CMK (cell line): ENCODE measurements around the gene KMT2A.

Source experiments
- DNase-seq: peaks from one replicate; pipeline ENCODE4 v3.0.0-alpha.2; 2010; ENCODE audit warnings: low read depth

Gene KMT2A

DNA sequence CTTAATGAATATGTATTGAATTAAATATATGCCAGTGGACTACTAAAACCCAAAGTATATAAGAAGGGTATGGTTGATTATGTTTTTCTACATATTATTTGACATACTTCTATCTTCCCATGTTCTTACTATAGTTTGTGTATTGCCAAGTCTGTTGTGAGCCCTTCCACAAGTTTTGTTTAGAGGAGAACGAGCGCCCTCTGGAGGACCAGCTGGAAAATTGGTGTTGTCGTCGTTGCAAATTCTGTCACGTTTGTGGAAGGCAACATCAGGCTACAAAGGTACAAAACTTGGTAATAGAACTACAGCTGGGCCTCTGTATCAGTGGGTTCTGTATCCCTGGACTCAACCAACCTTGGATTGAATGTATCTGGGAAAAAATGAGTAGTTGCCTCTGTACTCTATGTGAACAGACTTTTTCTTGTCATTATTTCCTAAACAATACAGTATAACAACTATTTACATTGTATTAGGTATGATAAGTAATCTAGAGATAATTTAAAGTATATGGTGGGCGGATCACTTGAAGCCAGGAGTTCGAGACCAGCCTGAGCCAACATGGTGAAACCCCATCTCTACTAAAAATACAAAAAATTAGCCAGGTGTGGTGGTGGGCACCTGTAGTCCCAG is 52.3 kb downstream of the KMT2A start:
- DNase-seq = peak; percentile 54

DNA sequence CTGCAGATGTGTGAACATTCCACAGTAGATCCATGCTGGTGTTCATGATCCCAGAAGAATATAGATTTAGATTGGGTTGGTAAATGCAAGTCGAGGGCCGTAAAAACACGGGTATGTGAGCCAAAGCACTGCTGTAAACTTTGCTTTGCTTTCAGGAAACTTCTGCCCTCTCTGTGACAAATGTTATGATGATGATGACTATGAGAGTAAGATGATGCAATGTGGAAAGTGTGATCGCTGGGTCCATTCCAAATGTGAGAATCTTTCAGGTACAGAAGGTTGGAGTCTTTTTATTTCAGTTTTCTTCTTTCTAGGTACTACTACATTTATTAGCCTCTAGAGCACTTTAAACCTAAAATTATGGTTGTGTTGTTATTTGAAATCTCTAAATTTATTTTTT is 54.7 kb downstream of the KMT2A start:
- no peak for DNase-seq

DNA sequence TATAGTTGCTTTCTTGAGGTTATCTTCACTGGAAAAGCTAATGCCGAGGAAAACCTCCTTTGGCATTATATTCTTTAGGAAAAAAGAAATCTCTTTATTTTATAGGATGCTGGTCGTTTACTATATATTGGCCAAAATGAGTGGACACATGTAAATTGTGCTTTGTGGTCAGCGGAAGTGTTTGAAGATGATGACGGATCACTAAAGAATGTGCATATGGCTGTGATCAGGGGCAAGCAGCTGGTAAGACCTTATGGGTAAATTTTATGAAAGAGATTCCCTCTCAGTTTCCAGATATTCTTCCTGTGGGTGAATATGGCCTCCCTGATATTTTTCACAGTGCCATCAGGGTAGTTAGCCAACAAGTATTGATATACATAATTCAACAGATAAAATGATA is 61.5 kb downstream of the KMT2A start:
- DNase-seq = no peak

DNA sequence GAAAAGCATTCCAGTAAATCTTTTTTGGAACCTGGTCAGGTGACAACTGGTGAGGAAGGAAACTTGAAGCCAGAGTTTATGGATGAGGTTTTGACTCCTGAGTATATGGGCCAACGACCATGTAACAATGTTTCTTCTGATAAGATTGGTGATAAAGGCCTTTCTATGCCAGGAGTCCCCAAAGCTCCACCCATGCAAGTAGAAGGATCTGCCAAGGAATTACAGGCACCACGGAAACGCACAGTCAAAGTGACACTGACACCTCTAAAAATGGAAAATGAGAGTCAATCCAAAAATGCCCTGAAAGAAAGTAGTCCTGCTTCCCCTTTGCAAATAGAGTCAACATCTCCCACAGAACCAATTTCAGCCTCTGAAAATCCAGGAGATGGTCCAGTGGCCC is 66.9 kb downstream of the KMT2A start:
- DNase-seq = no peak

DNA sequence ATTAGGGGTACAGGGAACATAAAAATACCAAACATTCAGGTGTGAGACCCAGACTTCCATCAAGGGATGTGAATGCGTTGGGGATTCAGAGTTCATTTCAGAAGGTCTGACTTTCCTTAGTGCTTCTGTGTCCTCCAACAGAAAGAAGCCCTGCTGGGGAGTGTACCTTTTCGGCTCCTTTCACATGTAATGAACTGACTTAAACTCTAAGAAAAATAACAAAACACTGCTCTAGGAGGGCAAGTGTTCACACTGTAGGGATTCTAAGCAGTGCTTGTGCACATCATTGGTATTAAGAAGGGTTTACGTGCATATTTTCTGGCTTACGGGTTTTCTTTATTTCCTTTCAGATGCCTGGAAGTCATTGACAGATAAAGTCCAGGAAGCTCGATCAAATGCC is 75.3 kb downstream of the KMT2A start:
- no peak for DNase-seq

DNA sequence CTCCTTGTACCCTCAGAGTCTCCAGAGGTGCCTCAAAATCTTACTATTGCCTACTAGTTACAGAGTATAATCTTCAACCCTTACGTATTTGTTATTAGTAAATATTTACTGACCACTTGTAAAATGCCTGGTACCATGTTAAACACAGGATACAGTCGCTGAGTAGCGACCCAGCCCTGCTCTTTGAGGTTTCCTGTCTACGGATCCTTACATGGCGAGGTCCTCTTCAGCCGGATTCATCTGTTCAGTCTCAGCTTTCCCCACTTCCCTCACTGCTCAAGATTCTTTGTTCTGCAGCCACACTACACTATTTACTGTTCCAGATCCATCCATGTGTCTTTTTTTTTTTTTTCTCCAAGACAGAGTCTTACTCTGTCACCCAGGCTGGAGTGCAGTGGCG is 77.8 kb downstream of the KMT2A start:
- DNase-seq = no peak

DNA sequence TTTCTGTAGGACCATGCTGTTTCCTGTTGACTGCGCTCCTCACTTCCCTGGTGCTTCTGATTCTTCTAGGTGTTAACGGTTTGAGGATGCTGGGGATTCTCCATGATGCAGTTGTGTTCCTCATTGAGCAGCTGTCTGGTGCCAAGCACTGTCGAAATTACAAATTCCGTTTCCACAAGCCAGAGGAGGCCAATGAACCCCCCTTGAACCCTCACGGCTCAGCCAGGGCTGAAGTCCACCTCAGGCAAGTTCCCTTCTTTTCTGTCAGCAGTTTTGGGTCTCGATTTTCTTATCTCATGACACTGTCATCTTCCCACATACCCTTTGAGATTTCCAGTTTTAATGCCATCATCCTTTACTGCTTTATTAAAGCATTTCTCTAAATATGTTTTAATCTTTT is 83.3 kb downstream of the KMT2A start:
- no peak for DNase-seq

DNA sequence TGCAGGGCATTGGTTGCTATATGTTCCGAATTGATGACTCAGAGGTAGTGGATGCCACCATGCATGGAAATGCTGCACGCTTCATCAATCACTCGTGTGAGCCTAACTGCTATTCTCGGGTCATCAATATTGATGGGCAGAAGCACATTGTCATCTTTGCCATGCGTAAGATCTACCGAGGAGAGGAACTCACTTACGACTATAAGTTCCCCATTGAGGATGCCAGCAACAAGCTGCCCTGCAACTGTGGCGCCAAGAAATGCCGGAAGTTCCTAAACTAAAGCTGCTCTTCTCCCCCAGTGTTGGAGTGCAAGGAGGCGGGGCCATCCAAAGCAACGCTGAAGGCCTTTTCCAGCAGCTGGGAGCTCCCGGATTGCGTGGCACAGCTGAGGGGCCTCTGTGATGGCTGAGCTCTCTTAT is 85.6 kb downstream of the KMT2A start:
- no peak for DNase-seq

DNA sequence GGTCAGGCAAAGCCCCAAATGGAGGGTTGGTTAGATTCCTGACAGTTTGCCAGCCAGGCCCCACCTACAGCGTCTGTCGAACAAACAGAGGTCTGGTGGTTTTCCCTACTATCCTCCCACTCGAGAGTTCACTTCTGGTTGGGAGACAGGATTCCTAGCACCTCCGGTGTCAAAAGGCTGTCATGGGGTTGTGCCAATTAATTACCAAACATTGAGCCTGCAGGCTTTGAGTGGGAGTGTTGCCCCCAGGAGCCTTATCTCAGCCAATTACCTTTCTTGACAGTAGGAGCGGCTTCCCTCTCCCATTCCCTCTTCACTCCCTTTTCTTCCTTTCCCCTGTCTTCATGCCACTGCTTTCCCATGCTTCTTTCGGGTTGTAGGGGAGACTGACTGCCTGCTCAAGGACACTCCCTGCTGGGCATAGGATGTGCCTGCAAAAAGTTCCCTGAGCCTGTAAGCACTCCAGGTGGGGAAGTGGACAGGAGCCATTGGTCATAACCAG is 86.3 kb downstream of the KMT2A start:
- no peak for DNase-seq

DNA sequence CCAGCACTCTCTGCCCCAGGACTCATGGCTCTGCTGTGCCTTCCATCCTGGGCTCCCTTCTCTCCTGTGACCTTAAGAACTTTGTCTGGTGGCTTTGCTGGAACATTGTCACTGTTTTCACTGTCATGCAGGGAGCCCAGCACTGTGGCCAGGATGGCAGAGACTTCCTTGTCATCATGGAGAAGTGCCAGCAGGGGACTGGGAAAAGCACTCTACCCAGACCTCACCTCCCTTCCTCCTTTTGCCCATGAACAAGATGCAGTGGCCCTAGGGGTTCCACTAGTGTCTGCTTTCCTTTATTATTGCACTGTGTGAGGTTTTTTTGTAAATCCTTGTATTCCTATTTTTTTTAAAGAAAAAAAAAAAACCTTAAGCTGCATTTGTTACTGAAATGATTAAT is 88.1 kb downstream of the KMT2A start:
- no peak for DNase-seq

DNA sequence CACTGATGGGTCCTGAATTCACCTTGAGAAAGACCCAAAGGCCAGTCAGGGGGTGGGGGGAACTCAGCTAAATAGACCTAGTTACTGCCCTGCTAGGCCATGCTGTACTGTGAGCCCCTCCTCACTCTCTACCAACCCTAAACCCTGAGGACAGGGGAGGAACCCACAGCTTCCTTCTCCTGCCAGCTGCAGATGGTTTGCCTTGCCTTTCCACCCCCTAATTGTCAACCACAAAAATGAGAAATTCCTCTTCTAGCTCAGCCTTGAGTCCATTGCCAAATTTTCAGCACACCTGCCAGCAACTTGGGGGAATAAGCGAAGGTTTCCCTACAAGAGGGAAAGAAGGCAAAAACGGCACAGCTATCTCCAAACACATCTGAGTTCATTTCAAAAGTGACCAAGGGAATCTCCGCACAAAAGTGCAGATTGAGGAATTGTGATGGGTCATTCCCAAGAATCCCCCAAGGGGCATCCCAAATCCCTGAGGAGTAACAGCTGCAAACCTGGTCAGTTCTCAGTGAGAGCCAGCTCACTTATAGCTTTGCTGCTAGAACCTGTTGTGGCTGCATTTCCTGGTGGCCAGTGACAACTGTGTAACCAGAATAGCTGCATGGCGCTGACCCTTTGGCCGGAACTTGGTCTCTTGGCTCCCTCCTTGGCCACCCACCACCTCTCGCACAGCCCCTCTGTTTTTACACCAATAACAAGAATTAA is 88.6 kb downstream of the KMT2A start:
- DNase-seq = peak; percentile 43

DNA sequence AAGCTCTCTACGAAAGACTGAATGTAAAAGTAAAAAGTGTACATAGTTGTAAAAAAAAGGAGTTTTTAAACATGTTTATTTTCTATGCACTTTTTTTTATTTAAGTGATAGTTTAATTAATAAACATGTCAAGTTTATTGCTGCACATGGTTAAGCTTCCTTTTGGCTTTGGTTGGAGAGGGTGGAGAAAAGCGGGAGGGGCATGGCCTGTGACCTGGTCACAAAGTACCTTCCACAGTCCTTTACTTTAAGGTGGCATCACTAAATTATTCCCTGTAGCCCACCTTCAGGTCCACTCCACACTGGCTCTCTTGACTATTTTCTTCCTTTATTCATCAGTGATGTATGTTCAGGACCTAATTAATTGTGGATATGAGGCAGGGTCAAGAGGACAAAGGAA is 90.4 kb downstream of the KMT2A start:
- no peak for DNase-seq

DNA sequence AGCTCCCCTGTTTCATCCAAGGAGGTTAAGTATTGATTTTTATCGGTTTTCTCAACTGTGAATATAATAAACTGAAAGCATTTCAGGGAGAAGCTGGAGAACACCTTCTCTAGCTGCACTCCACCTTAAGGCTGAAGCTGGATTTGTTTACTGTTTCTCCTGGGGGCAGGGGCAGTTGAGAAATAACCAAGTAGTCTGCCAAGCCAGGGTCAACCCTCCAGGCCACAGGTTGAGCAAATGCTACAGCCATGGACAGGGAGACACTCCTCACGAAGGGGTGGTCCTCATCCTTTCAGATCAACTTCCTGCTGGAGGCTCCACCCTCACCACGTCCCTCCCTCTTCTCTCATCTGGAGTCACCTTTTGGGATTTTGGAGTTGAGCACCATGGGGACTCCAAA is 90.8 kb downstream of the KMT2A start, which contains the start of gene TTC36:
Gene TTC36 (plus strand): TSS at position 366 of the 400 bp plus-strand sequence. CDS start 21 bp downstream, at position 387.
- DNase-seq = no peak

DNA sequence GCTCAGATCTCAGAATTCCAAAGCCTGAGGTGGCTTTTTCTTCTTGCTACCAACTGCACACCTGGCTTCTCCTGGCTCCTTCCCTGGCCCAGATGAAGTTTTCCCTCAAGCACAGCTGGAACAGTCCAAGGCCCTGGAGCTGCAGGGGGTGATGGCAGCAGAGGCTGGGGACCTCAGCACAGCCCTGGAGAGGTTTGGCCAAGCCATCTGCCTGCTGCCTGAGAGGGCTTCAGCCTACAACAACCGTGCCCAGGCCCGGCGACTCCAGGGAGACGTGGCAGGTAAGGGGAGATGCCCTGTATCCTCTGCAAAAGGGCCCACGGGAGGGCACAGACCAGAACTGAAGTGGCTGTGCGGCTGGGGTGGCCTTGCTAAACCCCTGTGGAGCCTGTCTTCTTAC is 92.2 kb downstream of the KMT2A start:
- DNase-seq = no peak

DNA sequence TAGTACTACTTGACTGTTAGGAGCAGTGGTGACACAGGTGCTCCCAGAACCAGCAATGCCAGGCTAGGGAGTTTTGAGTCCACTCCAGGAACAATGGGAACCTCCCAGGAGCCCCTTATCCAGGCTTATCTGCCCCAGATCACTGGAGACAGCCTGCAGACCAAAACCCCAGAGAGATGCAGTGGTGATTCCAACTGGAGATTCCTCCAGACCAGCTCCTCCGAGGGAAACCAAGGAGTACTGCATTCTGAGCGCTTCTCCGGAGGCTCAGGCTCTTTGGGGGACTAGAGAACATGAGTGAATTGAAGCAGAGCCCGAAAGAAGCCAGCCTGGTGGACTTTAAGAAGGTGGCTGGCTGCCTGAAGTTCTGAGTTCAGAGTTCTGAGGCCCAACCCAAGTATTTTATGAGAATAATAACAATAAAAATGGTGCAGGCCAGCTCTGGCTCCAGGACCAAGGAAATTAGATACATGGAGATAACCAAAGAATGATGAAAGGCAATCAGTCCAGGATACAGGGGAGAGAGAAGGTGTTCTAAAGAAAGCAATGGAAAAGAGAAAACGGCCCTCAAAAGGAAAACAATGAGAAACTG is 93.4 kb downstream of the KMT2A start:
- no peak for DNase-seq

DNA sequence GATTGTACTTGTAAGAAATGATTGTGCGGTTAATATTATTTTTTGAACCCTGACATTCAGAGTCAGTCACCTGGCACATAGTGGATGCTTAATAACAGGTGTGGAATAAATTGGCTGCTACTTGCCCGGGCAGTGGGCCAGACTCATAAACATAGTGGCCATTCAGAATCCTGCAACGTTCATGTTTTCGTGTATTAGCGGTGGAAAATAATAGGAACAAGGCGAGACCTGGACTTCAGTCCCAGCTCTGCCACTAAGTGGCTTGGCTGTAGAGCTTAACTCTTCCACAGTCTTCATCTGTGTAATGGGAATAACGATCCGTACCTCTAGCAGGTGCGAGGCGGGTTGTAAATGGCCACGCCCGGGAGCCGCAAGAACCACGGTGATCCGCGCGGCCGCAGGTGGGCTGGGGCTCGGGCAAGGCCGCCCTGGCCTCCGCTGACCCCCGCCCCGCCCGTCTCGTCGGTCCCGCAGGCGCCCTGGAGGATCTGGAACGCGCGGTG is 93.9 kb downstream of the KMT2A start:
- no peak for DNase-seq

DNA sequence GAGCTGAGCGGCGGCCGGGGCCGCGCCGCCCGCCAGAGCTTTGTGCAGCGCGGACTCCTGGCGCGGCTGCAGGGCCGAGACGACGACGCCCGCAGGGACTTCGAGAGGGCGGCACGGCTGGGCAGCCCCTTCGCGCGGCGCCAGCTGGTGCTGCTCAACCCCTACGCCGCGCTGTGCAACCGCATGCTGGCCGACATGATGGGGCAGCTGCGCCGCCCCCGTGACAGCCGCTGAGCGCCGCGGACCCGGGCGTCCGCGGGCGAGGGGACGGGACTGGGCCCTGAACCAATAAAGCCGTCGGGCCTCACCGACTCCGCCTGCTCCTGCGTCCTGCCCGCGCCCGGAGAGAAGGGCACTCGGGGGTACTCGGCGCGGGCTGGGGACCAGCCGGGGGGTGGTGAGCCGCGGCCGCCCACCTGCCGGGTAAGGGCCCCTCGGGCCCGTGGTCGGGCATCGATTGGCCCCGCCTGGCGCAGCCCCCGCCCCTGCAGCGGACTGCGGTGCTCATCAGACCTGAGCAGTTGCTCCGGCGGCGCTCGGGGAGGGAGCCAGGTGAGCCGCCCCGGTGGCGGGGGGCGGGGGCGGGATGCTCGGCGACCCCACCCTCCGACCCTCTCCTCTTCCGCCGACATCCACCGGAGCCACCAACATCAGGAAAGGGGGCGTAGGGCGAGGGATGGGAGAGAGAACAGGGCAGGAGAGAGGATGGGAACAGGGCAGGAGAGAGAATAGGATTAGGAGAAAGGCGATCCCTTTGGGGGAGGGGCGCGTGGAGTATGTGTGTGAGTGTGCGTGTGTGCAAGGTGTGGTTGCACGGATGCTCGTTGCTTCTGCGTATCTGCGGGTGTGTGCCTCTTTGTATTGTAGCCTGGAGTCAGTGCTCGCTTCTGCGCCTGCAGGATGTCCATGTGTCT is 94.6 kb downstream of the KMT2A start, which contains the start of gene TMEM25:
Gene TMEM25 (plus strand): TSS at position 510 of the 914 bp plus-strand sequence. CDS start 610 bp downstream, outside the sequence.
- no peak for DNase-seq

DNA sequence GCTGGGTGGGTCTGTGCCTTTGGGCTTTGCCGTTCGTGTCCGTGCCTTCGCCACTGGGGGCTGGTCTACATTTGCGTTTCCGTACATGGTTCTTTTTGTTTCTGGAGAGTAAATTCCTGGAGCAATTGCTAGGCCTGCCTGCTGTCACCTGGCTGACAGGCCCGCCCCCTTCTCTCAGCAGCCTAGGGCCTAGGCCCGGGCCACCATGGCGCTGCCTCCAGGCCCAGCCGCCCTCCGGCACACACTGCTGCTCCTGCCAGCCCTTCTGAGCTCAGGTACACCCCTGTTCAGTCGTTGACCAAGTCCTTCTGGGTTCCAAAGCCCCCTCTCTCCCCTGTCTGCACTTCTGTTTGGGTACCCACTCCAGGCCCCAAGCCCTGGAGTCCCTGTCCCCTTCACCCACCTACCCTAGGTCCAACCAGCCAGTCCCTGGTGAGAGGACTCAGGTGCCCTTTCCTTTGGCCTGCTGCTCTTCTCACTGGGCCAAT is 95.3 kb downstream of the KMT2A start:
- no peak for DNase-seq

DNA sequence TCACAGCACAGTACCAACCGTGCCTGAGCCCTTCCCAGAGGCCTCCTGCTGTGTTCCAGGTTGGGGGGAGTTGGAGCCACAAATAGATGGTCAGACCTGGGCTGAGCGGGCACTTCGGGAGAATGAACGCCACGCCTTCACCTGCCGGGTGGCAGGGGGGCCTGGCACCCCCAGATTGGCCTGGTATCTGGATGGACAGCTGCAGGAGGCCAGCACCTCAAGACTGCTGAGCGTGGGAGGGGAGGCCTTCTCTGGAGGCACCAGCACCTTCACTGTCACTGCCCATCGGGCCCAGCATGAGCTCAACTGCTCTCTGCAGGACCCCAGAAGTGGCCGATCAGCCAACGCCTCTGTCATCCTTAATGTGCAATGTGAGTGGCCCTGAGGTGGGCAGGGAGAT is 95.8 kb downstream of the KMT2A start:
- DNase-seq = no peak

DNA sequence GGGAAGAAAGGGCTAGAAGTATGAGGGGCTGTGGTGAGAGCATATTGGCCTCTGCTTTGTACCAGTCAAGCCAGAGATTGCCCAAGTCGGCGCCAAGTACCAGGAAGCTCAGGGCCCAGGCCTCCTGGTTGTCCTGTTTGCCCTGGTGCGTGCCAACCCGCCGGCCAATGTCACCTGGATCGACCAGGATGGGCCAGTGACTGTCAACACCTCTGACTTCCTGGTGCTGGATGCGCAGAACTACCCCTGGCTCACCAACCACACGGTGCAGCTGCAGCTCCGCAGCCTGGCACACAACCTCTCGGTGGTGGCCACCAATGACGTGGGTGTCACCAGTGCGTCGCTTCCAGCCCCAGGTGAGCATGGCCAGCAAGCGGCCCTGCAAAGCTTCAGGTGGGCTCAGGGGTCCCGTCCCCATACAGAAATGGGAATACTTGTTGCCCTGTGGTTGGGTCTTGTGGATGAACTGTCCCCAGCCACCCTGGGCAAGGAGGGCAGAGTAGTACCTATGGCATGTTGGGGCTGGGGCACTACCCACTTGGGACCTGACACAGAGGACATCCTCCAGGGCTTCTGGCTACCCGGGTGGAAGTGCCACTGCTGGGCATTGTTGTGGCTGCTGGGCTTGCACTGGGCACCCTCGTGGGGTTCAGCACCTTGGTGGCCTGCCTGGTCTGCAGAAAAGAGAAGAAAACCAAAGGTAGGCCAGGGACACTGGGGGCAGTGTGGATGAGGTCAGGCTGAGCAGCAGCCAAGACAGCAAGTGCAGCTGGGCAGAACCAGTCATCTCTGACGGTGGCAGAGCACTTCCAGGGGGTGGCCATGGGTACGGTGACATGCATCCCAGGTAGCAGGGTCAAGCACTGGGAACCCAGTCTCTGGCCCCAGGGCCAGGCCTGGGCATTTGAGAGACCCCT is 96.8 kb downstream of the KMT2A start:
- no peak for DNase-seq
